HG03432 (cell line): ENCODE measurements around the gene SEPTIN7.
"Not testable (repeated sequence)": the region's sequence is repeated elsewhere in the genome, so short reads cannot be mapped to it uniquely, and the experiment has no call there.

Experiments used
- ATAC-seq: cut with Tn5 transposase; IDR thresholded peaks from one replicate; pipeline ENCODE4 v1.9.1; 2021; ENCODE audit warnings: mild to moderate bottlenecking, moderate library complexity; ENCODE audit not compliant: unreplicated experiment

SEPTIN7 gene

DNA sequence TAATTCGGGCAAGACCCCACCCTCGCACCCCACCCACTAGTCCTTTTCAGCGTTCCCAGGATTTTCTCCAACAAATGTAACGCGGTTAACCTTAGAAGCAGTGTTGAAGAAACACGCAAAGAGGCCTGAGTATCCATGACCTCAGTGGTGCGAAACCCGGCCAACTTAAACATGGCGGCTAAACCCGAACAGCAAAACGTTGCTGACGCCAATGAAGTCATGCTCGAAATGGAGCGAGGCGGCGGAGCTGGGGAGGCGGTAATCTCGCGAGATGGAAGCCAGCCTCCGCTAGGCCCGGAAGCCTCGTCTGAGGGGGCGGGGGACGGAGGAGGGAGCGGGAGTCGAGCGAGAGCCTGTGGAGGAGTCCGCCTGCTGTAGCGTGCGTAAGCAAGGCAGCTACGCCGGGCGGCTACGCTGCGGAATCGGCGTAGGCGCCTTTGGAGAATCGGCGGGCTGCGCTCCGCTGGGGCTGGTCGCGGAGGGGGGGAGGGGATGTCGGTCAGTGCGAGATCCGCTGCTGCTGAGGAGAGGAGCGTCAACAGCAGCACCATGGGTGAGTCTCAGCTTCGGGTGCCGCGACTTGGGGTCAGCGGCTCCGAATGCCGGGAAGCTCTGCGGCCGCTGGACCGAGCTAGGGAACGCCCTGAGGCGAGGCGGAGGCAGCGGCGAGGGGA, at the start of gene SEPTIN7:
SEPTIN7 (plus strand) TSS at position 340 of the 674 bp plus-strand sequence; CDS start at position 493, 153 bp downstream.
- peak; percentile 90 for ATAC-seq

DNA sequence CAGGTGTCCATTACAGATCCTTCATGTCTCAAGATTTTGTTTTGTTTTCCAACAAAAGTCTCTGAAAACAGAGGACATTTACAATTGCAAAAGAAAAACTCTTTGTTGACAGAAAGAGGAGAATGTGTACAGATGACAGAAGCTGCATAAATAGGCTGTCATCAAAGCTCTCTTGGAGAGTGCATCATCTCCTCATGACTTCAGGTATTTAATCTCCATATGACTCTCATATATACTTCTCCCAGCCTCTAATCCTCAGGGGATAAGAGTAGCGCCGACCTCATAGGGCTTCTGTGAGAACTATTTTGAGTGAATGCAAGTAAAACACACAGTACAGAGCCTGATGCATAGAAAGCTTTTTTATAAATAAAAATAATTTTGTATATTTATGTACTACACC, 48.1 kb upstream of the SEPTIN7 start:
- ATAC-seq = no peak

DNA sequence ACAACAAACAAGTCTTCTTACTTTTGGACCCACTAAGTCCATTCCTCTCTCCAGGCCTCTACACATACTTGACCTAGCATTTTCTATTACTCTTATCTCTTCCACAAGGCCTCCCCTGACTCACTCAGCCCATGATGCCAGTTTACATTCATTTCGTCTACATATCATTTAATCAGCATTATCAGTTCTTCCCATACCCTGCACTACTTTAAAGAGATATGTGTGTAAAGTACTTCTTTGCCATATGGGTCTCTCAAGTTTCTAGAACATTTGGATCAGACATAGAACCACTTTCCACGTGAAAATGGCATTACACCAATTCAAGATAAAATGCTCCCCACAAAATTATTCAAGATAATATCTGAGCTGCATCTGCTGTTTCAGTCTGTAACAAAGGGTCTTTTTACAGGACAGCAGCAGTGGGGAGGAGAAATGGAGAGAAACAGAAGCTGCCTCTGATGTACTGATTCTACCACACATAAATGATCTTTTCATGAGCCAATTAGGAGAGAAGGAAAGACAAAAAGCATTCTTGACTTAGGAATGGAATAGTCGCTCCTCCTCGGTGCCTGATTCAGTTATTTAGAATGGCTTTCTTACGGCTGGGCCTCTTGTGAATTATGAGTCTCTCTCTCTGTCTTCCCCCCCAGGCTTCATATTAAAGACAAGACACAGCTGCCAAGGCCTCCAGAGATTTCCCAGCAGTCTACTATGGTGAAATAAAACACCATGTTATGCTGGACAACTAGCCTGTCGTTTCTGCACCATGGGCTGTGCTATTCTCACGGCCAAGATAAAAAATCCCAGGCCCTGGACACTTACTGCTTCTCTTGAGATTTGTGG, 46.9 kb upstream of the SEPTIN7 start:
- ATAC-seq = no peak

DNA sequence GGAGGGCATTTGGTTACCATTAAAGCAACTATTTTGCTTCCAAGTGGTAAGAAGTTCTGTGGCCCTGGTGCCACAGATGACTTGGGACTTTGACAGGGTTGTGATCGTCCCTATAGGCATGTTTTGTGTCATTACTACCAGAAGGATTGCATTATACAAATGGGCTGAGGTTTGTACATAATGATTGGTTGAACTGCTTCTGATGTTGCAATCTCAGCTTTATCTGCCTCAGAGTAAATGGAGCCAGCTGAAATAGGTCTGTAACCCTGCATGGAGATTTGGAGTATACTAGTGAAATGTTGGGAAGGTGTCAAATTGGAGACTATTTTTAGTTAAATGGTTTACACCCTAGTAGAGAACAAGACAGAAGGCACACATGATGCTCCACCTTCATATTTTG, 46.1 kb upstream of the SEPTIN7 start:
- no peak for ATAC-seq

DNA sequence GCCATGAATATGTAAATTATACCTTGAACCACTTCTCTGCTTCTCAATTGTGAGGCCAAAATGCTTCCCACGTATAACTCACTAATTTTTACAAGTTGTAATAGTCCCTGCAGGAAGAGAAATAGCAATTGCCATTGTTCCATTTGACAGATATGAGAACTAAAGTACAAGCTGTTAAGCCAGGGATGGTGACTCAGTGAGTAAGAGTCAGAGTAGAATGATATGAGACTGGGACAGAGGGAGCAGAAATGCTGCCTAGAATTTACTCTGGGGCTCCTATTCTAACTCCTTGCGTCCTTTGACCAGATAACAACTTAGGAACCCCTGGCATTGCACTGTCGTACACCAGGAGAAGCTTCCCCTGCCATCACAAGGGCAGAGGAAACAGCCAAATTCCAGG, 45.1 kb upstream of the SEPTIN7 start:
- no peak for ATAC-seq

DNA sequence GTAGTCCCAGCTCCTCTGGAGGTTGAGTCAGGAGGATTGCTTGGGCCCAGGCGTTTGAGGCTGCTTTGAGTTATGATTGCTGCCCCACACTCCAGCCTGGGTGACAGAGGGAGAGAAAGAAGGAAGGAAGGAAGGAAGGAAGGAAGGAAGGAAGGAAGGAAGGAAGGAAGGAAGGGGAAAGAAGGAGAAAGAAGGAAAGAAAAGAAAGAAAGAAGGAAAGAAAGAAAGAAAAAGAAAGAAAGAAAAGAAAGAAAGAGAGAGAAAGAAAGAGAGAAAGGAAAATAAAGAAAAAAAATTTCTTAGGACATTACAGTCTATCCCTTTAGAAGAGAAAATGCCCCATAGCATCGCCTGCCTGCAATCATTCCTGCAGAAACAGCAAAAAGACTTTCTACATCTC, 44.4 kb upstream of the SEPTIN7 start:
- not testable (repeated sequence) for ATAC-seq

DNA sequence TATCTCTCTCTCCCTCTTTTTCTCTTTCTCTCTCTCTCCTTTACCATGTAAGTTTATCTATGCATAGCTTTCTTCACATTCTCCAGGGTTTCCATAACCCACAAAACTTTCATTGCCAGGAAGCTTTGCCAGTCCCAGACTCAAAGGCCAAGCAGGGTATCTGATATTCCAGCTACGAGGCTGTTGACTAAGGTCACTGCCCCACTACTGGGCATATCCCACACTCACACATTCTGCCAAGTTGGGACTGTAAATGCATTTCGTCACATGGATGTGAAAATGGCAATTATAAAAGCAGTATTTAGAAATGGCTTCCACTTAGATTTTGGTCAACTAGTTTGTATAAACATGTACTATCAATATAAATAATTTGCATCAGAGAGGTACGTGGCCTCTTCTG, 43.3 kb upstream of the SEPTIN7 start:
- ATAC-seq = no peak

DNA sequence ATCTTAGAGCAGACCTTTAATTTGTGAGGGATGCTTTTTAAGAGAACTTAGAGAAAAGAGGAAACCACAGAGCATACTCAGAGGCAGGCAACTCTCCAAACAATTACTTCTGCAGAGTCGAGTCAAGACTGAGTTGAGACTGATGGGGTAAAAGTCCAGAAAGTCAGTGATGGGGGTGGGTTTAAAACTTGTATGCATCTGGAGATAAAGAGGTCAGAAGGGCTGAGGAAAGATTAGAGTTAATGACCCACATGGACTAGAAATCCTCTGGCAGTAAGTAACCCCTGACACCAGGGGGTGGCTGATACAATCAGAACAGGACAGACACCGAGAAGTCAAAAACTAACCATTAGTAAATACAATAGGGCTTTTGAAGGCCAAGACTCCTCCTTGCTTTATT, 42.4 kb upstream of the SEPTIN7 start:
- ATAC-seq = no peak

DNA sequence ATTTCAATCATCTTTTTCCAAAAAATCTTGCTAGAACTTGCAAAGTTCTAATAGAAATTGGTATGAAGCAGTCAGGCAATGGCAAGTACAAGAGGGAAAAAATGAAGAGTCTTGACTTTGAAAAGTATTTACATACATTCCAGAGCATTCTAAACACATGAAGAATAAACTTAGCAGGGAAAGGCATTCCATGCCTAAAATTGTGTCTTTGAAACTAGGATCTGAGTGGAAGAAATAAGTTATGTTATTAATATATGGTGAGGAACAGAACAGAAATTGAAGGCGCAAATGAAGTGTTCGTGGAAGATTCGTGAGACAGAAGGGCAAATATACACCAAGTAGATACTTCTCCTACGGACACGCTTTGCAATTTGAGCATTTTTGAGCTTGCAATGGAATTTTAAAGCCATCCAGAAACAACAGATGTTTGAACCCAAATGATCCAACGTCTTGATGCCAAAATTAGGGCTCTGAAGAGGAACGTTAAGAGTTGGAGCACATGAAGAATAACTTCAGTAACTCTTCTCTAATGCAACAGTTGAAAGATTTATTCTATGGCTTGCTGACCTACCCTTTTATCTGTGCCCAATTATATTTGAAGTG, 40.6 kb upstream of the SEPTIN7 start:
- ATAC-seq = no peak

DNA sequence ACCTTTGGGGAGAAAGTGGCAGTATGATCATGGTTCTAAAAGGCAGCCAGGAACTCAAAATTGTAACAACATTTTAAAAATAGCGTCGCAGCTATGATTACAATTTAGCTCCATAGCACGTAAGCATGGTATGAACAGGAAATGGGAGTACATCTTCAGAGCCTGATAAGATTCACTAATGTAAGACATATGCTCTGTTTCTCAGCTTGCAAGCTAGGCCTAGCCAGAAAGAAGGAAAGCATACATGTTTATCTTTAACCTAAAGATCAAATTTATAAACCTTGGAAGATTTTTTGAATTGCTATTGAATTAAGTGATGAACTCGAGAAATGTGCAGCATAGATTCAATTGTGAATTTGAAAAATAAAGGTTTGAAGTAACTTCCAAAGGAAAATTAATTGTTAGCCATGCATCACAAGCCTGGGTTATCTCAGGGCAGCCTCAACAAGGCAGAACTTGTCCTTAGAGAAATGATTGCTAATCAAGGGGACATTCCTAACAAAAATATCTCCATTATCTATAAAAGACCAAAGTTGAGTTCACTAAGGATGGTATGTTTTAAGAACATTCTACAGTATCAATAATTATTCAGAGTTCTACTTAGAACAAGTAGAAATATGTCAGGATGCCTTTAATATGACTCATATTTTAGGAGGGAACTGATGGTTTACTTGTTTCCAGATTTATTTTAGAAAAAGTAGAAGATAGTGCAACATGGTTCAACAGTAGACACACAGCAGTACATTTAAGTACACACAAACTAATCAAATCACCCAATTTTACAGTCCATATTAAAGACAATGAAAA, 38.8 kb upstream of the SEPTIN7 start:
- ATAC-seq = no peak

DNA sequence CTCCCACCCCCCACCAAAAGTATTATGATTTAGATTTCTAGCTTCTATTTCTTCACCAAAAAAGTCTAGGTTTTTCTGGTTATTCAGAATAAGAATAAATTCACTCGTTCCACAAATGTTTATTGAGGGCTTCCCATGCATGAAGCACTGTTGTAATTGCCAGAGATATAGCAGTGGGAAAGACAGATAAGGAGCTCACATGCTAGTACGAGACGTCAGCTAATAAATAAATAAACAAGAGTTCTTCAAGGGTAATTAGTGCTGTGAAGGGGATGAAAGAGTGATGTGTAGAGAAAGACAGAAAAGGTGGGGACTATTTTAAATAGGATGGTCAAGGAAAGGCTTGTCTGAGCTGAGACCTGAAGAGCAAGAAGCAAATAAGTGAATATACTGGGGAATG, 38.1 kb upstream of the SEPTIN7 start:
- no peak for ATAC-seq

DNA sequence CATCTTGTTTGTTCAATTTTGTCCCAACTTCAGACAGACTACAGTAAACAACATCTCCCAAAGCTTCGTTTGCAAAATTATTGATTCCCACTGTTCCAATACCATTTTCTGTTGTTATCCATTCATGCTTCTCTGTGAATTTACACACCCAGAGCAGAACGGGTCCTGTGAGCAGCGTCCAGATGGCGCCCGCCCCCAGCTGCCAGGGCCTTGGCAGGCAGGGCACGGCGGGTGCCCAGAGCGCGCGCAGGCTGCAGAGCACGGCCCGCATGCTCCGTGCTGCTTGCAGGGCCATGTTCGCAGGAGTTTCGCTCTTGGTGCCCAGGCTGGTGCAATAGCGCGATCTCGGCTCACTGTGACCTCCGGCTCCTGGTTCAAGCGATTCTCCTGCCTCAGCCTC, 32.5 kb upstream of the SEPTIN7 start:
- ATAC-seq = no peak

DNA sequence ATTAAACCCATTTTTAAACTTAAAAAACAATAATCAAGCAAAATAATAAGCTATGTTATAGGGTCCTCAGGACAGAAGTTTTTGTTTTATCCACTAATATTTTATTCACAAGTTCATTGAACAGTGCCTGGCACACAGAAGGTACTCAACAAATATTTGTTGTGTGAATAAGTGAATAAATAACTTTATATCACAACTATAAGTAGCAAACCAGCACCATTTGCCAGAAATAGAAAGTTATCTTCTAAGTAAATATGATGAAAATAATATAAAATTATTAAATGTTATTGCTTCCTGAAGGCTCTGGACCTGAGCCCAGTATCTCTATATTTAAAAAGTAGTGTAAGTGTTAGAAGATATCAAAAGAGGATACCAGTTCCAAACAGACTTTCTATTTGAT, 29.1 kb upstream of the SEPTIN7 start:
- no peak for ATAC-seq

DNA sequence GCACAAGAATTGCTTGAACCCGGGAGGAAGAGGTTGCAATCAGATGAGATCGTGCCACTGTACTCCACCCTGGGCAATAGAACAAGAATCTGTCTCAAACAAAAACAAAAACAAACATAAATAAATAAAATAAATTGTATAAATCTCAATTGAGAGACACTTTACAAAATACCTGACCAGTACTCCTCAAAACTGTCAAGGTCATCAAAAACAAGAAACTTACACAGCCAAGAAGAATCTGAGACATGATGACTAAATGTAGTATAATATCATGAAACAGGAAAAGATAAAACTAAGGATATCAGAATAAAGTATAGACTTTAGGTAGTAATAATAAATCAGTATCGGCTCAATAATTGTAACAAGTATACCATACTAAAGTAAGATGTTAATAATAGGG, 26.9 kb upstream of the SEPTIN7 start:
- no peak for ATAC-seq

DNA sequence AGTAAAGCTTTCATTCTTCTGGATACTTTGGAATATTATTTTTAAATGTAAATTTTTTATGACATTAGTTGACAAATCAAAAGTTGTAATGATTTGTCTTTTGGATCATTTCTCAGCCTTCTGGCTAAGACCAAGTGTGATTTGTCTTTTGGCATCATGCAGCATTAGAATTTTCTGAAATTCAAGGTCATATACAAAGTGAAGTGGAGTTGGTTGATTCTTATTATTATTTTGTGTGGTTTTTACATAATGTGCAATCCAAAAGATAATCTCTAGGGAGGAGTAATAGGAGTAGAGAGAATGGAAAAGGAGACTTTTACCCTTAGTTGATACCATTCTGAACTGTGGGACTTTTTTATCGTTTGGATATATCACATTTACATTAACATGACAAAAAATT, 24.2 kb upstream of the SEPTIN7 start:
- ATAC-seq = no peak

DNA sequence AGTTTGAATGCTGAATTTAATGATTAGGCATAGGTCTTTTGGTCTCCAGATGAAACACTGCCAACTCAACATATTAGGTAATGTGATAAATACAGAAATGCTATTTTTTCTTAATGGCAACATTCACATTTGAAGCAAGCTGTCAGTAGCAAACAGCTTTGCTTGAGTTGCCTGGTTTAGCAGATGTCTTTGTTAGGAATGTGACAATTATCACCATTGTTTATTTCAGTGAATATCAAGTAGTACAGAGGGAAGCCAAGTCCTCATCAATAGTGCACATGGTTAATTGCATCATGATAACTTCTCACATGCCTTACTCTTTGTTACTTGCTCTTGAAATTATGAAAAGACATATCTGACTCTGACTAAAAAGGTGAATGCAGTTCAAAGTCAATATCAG, 23.7 kb upstream of the SEPTIN7 start:
- no peak for ATAC-seq

DNA sequence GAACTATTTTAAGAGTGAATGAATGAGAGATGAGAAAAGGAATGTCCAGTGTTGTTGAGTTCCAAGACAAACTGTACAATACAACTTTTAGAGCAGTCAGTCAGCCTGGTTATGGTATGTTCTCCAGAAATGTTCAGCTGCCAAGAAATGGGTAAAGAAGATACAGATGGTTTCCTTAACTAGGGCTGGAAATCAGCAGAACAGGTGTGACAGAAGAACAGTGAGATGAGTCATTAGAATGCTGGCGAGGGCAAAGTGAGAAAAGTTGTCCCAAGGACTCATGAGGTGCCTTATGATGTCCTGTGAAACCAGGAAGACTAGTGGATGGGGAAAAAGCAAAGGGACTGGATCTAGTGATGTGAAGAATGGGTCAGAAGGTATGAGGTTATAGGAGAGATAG, 20.8 kb upstream of the SEPTIN7 start:
- ATAC-seq = no peak

DNA sequence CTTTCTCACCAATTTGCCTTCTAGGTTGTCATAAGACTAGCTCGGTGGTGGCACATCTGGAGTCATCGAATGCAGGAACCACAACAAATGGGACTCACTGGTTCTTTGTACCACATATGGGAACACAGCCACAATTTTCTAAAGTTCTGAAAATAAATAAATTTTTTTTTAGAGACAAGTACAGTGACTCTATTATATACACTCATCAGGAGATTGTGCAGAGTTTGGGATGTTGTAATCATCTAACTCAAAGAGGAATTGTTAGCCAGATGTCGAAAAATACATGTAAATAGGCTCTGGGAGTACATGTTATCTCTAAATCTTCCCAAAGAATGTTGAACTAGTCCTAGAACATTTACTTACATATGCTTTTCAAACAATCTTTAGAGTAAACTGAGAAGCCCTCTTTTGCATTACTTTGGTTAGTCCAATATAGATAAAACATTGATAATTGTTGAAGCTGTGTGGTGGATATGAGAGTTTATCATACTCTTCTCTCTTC, 19.6 kb upstream of the SEPTIN7 start:
- ATAC-seq = no peak

DNA sequence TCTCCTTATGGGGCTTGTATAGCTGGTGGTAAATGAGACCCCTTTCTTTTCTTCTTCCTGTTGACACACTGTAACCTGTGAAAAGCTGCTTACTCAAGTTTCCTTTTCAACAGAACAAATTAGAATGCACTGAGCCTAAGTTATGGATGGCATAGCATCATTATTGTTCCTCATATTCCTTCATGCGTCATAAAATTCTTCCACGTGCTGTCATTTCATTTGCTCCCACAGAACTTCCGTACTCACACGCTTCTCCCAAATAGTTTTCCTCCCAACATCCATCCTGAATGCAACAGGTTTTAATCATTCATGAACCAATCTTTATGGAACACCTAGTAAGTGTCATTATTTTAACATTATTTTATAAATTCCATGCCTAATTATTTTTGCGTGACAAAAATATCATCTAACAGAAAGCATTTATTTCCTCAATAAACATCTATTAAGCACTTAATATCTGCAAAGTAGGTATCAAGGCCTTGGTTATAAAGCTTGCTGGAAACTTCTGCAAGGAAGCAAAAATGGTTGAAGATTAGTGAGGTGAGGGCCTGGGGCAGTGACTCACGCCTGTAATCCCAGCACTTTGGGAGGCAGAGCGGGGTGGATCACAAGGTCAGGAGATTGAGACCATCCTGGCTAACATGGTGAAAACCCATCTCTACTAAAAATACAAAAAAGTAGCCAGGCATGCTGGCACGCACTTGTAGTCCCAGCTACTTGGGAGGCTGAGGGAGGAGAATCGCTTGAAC, 18.9 kb upstream of the SEPTIN7 start:
- ATAC-seq = no peak

DNA sequence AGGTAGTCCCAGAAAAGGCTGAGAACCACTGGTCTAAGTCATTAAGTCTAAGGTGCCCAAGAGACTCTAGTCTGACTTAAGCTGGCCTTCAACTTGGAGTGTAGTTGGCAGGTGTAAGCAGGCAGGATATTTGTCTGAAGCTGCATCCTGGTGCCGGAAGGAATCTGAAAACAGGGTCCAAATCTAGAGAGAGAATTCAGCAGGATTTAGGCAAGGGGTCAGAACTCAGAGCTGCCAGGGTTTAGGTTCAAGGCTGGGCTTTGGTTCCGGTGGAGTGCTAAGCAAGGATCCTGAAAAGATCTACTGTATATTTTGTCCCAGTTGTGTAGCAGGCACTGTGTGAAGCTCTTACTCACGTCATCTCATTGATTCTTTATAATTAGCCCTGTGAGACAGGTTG, 16.5 kb upstream of the SEPTIN7 start:
- no peak for ATAC-seq
